GM19455 (cell line): Measurements from ENCODE around the gene WNK2.
"Not testable (repeated sequence)": the region's sequence is repeated elsewhere in the genome, so short reads cannot be mapped to it uniquely, and the experiment has no call there.

ENCODE experiments used
- ATAC-seq: cut with Tn5 transposase; IDR thresholded peaks from one replicate; pipeline ENCODE4 v1.9.1; 2021; ENCODE audit not compliant: unreplicated experiment

WNK2 gene

DNA sequence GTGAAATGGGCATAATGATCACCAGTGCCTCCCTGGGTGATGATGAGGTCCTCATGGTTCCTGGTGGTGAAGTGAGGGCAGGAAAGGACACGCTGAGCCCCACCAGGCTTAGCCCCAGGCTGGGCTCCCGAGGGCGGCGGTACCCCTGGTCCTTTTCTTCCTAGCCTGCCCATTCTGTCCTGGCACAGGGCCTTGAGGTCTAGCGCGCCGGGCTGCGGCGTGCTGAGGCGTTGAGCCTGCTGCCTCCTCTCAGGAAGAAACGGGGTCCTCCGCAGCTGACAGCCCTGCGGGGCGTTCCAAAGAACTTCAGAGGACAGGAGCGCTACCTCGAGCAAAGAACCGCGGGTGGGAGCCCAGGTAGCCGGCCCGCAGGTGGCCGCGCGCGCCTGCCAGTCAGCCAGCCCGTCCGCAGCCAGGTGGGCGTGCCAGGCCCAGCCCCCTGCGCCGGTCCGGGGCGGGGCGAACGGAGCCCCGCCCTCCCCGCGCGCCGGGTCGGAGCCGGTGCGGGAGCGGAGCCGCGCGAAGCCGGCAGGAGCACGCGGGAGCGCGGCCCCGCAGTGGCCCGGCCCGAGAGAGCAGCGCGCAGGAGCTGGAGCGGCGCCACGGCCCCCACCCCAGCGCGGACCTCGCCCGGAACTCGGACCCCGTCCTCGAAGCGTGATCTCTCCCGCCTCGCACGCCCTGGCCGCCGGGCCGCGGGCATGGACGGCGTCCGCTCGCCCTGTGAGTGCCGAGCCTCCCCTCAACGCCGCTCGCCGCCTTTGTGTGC lies at the start of gene WNK2:
Gene WNK2 (plus strand): TSS at position 477 of the 769 bp plus-strand sequence. CDS start 791 bp downstream, outside the sequence.
- ATAC-seq: no peak

DNA sequence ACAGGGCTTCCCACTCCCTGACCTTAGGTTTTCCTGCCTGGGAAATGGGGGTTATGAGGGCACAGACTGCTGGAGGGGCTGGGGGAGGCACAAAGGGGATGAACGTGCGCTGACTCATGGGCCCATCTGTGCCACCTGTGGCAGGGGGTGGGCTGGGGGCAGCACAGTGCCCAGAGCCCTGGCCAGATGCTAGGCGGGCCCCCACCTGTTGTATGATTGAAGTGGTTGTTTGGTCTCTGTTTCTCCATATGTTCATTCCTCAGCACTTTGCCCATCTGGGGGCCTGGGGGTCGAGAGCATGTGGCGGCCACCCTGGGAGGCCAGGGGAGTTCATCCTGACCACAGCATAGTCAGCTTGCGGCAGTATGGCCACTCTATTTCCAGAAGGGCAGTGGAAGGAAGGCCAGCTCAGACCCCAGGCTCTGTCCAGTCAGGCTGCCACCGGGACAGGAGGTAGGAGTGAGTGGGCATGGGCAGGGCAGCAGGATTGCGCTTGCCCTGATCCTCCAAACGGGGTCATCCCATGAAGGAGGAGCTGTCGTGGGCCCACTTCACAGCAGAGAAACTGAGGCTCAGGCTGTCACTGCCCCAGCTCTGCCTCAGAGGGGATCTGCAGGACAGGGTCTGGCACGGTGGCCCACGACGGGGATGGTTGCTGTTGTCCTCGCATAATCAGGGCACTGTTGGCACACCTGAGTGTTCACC lies 49.0 kb upstream of the WNK2 start:
- ATAC-seq: no peak

DNA sequence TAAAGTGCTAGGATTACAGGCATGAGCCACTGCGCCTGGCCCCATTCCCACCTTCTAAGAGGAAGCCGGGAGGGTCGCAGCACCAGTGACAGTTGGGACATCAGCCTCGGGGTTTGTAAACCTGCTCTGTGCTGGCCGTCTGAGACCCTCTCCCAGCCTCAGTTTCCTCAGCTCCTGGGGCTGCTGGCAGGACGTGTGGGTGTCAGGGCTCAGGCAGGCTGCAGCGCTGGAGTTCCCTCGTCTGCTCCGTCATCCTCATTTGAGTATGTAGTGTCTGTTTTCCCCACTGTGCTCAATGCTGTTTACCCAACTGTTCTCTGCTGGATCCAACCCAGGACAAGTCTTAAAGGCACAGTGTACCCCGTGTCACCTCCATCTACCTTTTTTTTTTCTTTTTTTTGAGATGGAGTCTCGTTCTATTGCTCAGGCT lies 47.9 kb upstream of the WNK2 start:
- ATAC-seq: no peak

DNA sequence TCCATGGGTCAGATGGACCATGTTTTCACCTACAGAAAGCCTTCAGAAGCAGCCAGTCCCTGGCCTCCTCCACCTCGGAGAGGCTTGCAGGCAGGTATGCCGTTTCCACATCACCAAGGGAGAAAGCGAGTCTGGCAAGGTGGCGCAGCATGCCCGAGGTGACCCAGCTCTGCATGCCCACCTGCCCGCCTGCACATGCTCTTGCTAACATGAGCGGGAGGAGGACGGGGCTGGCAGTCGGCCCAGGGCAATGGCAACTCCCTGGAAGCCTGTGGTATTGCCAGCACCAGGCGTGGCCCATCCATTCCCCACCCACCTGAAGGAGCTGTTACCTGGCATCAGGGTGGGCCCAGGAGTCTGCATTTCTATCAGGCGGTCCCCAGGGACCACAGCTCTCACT lies 46.6 kb upstream of the WNK2 start:
- no peak for ATAC-seq

DNA sequence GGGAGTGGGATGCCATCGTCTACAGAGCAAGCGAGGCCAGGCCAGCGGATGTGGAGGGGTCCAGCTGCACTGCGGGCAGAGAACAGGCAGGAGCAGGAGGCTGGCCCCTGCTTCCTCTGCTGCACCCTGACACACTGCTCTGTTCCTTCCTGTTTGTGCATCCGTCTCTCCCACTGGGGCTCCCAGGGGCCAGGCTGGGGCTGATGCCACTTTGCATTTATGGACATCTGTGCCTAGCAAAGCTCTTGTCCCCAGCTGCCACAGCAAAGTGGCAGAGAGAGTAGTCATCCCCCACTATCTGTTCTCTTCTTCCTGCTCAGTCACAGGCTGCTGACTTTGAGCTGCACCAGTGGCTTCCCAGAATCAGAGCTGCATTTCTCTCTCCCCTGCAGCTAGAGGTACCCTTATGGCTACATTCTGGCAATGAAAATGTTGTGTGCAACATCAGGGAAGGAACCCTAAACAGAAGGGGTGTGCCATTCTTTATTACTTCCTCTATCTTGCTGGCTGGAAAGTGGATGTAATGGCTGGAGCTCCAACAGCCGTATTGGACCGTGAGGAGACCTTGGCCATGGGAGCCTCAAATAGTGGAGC lies 45.7 kb upstream of the WNK2 start:
- ATAC-seq: no peak

DNA sequence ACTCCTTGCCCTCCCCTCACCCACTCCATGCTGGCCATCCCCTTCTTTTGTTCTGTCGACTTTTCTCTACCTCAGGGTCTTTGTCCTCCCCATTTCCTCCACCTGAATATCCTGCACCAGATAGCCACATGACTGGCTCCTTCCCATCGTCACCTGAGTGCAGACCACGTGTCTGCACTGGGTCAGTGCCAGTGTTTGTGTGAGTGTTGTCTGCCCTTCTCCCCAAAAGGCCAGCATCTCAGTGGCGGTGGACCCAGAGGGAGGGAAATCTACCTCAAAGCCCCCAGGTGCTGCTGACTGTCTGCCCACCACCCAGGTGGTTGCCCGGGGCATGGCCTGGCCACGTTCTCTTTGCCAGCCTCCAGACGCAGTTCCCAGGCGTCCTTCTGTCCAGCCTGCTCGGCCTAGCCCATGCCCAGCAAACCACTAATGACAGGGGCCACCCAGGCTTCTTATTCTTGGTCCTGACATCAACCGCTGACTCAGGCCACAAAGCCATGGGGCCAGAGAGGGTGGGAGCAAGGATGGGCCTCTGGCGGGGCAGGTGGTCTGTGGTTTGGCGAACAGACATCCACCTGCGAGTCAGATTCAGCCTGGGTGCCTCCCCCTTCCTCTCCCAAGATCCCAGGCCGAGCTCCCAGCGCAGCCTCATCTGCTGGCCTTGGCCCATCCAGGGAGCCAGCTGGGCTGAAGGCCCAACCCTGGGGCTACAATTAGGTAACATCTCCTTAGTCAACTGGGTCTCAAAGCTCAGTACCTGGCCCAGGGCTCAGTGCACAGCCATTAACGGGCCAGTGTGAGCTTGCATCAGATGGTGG lies 44.4 kb upstream of the WNK2 start:
- no peak for ATAC-seq

DNA sequence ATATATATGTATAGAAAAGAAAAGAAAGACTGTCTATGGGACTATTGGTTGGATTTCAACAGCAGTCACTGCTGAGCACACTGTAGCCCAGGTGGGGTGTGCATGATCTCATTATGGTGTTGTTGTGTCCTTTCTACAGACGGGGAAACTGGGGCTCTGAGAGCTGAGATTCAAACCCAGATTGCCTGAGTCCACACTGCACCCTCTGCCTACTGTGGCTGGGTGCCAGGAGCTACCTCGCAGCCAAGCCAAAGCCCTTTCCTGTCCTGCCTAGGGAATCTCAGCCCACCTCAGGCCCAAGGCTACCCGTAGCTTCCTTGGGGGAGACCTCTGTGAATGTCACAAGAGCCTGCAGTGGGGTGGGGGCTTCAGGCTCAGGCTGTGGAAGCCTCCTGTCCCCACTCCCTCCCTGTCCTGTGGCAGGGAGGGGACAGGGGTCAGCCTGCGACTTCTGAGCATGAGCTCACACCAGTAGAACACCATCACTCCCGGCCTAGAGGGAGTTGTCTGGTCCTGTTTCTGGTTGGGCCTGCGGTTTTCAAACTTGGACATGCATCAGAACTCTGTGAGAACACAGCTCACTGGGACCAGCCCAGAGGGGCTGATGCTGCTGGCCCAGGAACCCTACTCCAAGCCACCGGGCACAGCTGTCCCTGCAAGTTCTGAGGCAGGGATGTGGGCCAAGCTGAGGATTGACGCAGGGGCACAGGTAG lies 42.0 kb upstream of the WNK2 start:
- ATAC-seq: no peak

DNA sequence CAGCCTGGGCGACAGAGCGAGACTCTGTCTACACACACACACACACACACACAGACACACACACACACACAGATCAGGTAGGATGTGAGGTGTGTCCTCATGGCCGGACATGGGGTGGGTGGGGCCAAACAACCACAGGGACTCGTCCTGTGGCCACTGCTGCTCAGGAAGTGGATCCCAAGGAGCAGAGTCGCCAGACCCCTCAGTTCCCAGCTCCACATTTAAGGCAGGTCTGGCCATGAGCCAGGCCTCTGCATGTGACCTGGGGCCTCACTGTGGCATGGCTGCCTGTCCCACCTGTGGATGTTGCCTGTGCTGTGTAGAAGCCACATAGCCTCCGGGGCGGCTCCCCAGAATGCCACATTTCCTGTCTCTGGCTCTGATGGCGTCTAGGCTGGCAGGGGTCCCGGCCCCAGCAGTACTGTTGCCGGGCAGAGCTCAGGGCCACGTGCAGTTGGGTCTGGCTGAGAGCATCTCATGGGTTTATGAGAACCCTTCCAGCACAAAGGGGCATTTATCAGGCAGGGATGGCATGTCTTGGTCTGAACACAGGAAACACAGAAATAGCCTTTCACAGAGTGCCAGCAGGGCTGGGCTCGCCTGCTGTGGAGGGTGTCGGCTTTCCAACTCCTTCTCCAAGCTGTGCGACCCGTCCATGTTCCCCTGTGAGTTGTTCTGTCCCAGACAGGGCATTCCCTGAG lies 40.0 kb upstream of the WNK2 start:
- ATAC-seq: no peak

DNA sequence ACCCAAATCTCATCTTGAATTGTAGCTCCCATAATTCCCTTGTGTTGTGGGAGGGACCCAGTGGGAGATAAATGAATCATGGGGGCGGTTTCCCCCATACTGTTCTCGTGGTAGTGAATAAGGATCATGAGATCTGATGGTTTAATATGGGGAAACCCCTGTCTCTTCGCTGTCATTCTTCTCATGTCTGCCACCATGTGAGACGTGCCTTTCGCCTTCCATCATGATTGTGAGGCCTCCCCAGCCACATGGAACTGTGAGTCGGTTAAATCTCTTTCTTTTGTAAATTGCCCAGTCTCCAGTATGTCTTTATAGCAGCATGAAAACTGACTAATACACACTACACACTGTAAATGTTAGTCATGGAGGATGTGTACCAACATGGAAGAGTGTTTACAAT lies 37.2 kb upstream of the WNK2 start:
- not testable (repeated sequence) for ATAC-seq

DNA sequence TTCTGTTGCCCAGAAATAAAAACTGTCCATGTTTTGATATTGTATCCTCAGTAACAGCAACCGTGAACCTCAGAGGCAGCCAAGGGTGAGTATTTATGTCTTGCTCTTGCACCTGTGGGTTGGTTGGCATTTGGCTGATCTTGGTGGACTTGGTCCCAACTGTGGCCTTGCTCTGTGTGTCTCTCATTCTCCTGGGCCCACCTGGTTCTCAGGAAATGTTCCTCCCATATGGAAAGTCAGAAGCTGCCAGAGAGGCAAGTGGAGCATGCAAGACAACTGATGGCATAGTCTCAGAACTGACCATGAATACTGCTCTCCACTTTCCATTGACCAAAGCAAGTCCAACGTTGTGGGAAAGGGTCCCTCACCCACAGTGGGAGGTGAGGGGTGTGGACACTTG lies 36.3 kb upstream of the WNK2 start:
- no peak for ATAC-seq

DNA sequence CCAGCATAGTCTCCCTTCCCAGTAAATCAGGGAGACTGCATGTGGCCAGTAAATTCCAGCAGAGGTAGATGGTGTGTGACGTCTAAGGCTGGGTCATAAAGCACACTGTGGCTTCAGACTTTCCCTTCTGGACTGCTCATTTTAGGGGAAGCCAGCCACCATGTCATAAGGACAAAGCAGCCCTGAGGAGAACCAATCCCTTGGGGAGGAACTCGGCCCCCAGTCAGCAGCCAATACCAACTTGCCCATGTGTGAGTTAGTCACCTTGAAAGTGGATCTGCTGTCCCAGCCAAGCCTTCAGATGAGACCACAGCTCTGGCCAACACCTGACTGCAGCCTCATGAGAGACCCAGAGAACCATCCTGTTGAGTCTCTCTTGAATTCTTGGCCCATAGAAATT lies 35.2 kb upstream of the WNK2 start:
- no peak for ATAC-seq

DNA sequence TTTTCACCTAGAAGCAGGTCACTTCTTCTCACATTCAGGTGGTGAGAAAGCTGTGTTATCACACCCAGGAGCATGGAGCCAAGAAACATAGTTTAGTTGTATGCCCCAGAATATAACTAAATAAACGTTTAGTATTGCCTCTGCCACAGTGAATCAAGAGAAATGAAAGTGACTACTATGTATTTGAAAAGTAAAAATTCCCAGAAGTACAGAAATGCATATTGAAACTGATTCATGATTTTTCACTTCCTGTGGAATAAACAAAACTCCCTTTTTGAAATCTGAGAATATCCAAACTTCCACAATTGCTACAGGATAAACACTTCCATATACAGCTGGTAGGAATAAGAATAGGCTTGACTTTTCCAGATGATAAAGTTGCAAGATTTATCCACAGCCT lies 34.6 kb upstream of the WNK2 start:
- ATAC-seq: no peak

DNA sequence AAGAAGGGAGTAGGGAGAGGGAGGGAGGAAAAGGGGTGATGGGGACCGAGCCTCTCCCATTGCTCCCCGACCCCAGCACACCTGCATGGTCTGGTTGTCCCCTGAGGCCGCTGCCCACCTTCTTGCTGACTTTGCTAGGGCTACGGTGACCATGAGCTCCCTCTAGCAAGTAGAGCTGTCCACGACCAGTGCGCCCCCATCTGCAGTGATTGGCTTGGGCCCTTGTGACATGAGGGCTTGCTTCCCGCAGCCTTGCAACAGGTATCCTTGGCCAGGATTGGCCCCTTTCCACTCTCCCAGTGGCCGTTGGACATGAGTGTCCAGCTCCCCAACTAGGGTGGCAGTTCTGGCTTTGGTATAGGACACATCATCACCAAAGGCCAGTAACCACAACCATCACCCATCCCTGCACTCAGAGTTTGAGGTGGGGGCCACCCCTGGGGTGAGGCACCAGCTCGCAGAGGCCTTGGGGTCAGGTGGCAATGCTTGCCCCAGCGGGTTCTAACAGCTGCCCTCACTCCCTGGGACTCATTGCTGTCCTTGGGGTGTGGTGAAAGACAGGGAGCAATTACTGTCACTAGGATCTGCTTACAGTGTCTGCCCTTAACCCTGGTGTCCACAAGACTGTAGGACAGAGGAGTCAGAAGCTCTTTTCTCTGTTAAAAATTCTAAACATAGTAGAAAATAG lies 32.7 kb upstream of the WNK2 start:
- no peak for ATAC-seq

DNA sequence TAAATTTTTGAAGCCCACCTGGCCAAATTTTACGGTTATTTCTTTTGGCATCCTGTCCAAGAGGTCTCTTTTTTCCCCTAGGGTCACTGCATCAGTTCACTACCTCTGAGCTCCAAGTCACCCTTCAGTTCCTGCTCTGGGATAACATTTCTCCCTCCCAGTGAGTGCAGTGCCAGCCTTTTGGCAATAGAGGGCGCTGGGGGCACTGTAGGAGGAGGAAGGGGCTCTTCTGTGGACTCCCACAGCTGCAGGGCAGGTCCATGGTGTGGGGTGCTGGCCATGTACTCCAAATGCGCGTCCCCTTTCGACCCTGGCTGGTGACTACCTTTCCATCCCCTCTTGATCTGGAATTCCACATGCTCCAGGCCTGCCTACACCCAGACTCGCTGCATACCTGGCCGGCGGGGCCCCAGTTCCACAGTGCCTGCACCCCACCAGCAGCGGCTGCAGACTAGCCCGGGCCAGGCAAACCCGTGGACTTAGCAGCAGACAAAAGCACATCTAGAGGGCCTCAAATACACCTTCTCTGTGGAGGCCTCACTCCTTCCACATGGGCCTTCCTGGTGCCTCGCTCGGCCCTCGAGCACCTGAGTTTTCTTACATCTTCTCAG lies 29.5 kb upstream of the WNK2 start:
- ATAC-seq: no peak

DNA sequence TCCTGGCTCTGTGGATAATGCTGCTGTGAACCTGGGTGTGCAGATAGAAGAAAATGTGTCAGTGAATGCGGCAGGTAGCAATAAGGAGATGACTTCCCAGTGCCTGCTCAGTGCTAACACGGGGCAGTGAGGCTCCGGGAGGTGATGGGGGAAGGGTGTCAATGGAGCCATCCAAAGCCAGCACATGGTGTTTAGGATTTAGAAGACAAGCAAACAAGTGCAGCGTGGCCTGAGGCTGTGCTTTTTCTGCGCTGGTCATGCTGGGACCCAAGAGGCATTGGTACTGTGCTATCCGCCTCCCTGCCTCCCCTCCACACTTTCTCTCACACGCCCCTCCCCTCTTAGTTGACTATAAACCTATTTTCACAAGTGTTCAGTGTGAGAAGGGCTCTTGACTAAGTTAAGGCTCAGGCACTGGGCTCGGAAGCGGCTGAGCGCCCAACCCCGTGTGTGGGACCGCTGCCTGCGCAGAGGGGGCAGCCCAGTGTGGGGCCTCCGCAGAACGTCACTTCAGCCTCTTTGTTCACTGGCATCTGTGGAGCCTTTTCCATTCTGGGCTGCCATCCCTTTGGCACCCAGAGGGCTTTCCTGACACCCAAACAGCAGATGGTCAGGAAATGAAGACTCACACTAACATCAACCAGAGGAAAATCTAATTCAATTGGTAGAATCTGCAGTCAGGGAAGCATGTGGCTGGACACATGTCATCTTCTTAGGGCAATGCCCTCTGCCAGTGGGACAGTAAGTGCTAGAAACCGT lies 28.0 kb upstream of the WNK2 start:
- ATAC-seq: peak; percentile 13

DNA sequence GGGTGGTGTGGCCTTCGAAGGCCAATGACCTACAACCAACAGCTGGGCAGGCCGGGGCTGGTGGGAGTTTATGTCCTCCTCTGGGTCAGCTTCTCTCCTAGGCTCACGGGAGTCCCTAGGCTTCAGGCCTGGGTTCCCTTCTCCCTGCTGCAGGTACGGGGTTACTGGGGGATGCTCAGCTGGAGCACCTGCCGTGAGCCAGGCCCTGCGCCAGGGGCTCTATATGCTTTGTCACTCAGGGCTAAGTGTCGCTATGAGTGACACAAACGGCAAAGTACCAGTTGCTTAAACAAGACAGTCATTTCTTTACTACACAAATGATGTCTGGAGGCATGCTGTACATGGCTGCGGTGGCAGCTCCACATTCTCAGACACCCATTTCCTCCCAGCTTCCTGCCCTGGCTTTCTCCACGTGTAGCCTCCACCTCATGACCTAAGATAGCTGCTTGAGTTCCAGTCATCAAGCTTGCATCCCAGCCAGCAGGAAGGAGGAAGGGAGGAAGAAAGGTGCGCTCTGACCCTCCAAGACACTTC lies 27.4 kb upstream of the WNK2 start:
- peak; percentile 70 for ATAC-seq

DNA sequence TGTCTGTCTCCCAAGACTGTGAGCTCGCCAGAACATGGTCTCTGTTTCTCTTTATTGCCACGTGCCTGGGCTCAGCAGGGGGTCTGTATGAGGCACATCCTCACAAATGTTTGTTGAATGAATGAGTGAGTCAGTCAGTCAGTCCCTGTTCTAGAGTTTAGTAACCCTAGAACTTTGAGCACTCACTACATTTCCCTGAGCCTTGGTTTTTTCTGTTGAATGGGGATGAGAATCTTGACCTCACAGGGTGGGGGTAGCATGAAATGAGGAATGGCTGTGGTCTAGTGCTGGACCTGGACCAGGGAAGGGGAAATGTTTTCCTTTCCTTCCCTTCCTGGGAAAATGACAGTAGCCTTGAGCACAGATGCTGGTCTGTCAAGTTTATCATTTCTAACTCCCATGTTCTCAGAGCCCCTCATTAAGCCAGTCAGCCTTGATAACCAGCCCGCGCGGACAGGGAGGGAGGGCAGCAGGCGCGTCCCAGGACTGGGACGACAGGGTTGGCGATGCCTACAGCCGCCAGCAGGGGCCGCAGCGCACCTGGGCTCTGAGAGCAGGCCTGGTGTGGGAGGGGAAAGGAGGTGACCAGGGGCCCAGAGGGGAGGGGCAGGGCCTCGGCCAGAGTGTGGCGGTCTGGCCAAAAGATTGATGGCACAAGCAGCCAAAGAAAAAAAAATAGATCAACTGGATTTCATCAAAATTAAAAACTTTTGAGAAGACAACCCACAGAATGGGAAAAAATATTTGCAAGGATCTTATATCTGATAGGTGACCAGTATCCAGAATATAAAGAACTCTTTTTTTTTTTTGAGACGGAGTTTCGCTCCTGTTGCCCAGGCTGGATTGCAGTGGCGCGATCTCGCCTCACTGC lies 24.1 kb upstream of the WNK2 start:
- no peak for ATAC-seq
